ENCODE data around the gene SPACA7.
"Not testable (repeated sequence)": the region's sequence is repeated elsewhere in the genome, so short reads cannot be mapped to it uniquely, and the experiment has no call there.

The SPACA7 gene

GRCh38 chr13:112428704-112429103 is 52.5 kb downstream of the SPACA7 start:
- no peak for DNase-seq (ENCODE audit: low read depth)

GRCh38 chr13:112431734-112432133 is 55.6 kb downstream of the SPACA7 start:
- DNase-seq (ENCODE audit: low read depth): no peak

GRCh38 chr13:112432734-112433133 is 56.6 kb downstream of the SPACA7 start:
- DNase-seq (ENCODE audit: low read depth): not testable (repeated sequence)

GRCh38 chr13:112433517-112433916 is 57.4 kb downstream of the SPACA7 start:
- DNase-seq (ENCODE audit: low read depth): not testable (repeated sequence)

- no peak for DNase-seq (ENCODE audit: low read depth)
Measured at GRCh38 chr13:112434032-112434431, 57.9 kb downstream of the SPACA7 start.

- DNase-seq (ENCODE audit: low read depth): no peak
Measured at GRCh38 chr13:112434937-112435523, 58.9 kb downstream of the SPACA7 start.

- DNase-seq (ENCODE audit: low read depth): no peak
Measured at GRCh38 chr13:112435973-112436372, 59.8 kb downstream of the SPACA7 start.

GRCh38 chr13:112438094-112438493 is 61.9 kb downstream of the SPACA7 start:
- no peak for DNase-seq (ENCODE audit: low read depth)

GRCh38 chr13:112438515-112438914 is 62.4 kb downstream of the SPACA7 start:
- no peak for DNase-seq (ENCODE audit: low read depth)

GRCh38 chr13:112441226-112441625 is 65.1 kb downstream of the SPACA7 start:
- no peak for DNase-seq (ENCODE audit: low read depth)

- DNase-seq (ENCODE audit: low read depth): no peak
Measured at GRCh38 chr13:112441779-112442310, 65.7 kb downstream of the SPACA7 start.

GRCh38 chr13:112442483-112443090 is 66.4 kb downstream of the SPACA7 start:
- no peak for DNase-seq (ENCODE audit: low read depth)

GRCh38 chr13:112443191-112443994 is 67.2 kb downstream of the SPACA7 start:
- DNase-seq (ENCODE audit: low read depth): no peak

GRCh38 chr13:112443995-112444311 is 67.8 kb downstream of the SPACA7 start:
- DNase-seq (ENCODE audit: low read depth): no peak

GRCh38 chr13:112444416-112445399 is 68.6 kb downstream of the SPACA7 start:
- DNase-seq (ENCODE audit: low read depth): no peak

GRCh38 chr13:112445411-112446271 is 69.5 kb downstream of the SPACA7 start:
- DNase-seq (ENCODE audit: low read depth): no peak

- no peak for DNase-seq (ENCODE audit: low read depth)
Measured at GRCh38 chr13:112446347-112446861, 70.2 kb downstream of the SPACA7 start.

- DNase-seq (ENCODE audit: low read depth): no peak
Measured at GRCh38 chr13:112446867-112447266, 70.7 kb downstream of the SPACA7 start.

- no peak for DNase-seq (ENCODE audit: low read depth)
Measured at GRCh38 chr13:112447306-112447705, 71.2 kb downstream of the SPACA7 start.

GRCh38 chr13:112447761-112448603 is 71.8 kb downstream of the SPACA7 start:
- DNase-seq (ENCODE audit: low read depth): no peak
